Activated naive CD8-positive, alpha-beta T cell treated with anti-CD3 and anti-CD28 coated beads, Interleukin-2, amount 50 U/mL, for 24 hours (primary cell): Measurements from ENCODE around the gene IL17REL.

Experiments
- ATAC-seq: fragments of 150-1000 bp; cut with Tn5 transposase; one replicate; pipeline ENCODE4 v1.10.0; 2021
- DNase-seq: peaks from one replicate; pipeline ENCODE4 v3.0.0; 2021
- H3K27ac Mint-ChIP-seq: one replicate; pipeline ENCODE4 v1.8.0; 2021; ENCODE audit warnings: mild to moderate bottlenecking, mixed read lengths
- H3K27me3 Mint-ChIP-seq: one replicate; pipeline ENCODE4 v1.8.0; 2021; ENCODE audit warnings: mixed read lengths
- H3K36me3 Mint-ChIP-seq: one replicate; pipeline ENCODE4 v1.8.0; 2021; ENCODE audit warnings: low read depth, mixed read lengths
- H3K4me1 Mint-ChIP-seq: one replicate; pipeline ENCODE4 v1.8.0; 2021; ENCODE audit warnings: mixed read lengths
- H3K4me3 Mint-ChIP-seq: one replicate; pipeline ENCODE4 v1.8.0; 2021; ENCODE audit warnings: mild to moderate bottlenecking, moderate library complexity, mixed read lengths
- H3K9me3 Mint-ChIP-seq: one replicate; pipeline ENCODE4 v1.8.0; 2021; ENCODE audit warnings: mixed read lengths

The IL17REL gene

DNA sequence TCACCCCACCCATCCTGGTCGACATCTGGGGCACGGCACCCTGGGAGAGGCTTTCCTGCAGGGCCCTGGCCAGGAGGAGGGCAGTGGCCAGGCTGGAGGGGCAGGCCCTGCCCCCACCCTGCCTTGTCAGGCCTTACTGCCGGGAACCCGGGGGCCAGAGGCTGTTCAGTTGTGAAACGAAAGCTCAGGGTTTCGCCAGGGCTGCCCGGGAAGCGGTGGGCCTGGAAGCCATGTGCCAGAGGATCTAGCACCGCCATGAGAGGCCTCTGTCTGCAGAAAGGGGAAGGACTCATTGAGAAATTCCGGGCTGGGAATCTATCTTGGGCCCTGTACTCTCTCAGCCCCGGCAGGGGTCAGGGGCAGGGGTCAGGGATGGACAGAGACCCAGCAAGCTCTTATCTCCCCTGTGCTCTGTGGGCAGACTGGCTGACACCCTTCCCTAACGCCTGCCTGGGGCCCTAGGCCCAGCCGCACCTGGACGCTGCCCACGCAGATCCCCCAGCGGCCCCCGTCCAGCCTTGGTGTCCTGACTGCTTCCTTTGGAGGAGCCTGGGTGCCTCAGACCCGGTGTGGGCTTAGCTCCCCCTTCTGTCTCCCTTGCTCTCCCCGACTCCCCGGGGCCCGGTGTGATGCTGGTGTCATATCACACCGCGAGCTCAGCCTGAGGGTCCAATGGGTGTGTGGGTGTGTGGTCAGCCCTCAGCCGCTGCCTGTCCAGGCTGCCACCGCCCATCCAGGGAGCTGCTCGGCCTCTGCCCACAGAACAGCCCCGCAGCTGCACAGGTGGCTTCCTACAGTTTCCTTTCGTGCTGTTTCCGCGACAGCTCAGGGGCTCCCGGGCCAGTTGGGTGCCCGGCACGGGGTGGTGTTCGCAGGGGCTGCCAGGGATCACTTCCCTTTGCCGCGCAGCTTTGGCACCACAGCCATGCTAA, 45.5 kb downstream of the IL17REL start:
- no peak for ATAC-seq
- H3K4me3 Mint-ChIP-seq = no peak overlapping the region
- peaks cover 51% of the 10 kb centered on the region for H3K4me1 Mint-ChIP-seq
- H3K36me3 Mint-ChIP-seq = peaks cover 25% of the 10 kb centered on the region
- no peak overlapping the region for H3K27ac Mint-ChIP-seq
- peak; percentile 22 for DNase-seq
- H3K27me3 Mint-ChIP-seq = no peaks in the 10 kb centered on the region
- H3K9me3 Mint-ChIP-seq = no peaks in the 10 kb centered on the region

- no peaks in the 10 kb centered on the region for H3K9me3 Mint-ChIP-seq
- ATAC-seq (no peak), DNase-seq (no peak)
- no peak overlapping the region for H3K27ac Mint-ChIP-seq
- no peaks in the 10 kb centered on the region for H3K27me3 Mint-ChIP-seq
- peak overlapping the region; percentile 14 for H3K4me3 Mint-ChIP-seq
- H3K36me3 Mint-ChIP-seq = peaks cover 31% of the 10 kb centered on the region
- peaks cover 51% of the 10 kb centered on the region for H3K4me1 Mint-ChIP-seq
Measured at GRCh38 chr22:49966041-49966773, 46.4 kb downstream of the IL17REL start.

GRCh38 chr22:49965091-49966040, 47.2 kb downstream of the IL17REL start:
- Mint-ChIP-seq H3K9me3 (no peaks in the 10 kb centered on the region), H3K27me3 (no peaks in the 10 kb centered on the region), H3K4me1 (peaks cover 47% of the 10 kb centered on the region), H3K4me3 (peak overlapping the region; percentile 92), H3K36me3 (peaks cover 31% of the 10 kb centered on the region), H3K27ac (peak overlapping the region; percentile 89)
- ATAC-seq (no peak), DNase-seq (no peak)

GRCh38 chr22:49964136-49965090, 48.2 kb downstream of the IL17REL start:
- H3K4me3 Mint-ChIP-seq = peak overlapping the region; percentile 92
- H3K9me3 Mint-ChIP-seq = no peaks in the 10 kb centered on the region
- ATAC-seq (no peak), DNase-seq (no peak)
- peaks cover 40% of the 10 kb centered on the region for H3K4me1 Mint-ChIP-seq
- no peaks in the 10 kb centered on the region for H3K27me3 Mint-ChIP-seq
- H3K27ac Mint-ChIP-seq = peak overlapping the region; percentile 89
- H3K36me3 Mint-ChIP-seq = peaks cover 31% of the 10 kb centered on the region

GRCh38 chr22:49963647-49964026, 48.9 kb downstream of the IL17REL start:
- Mint-ChIP-seq H3K36me3 (peaks cover 31% of the 10 kb centered on the region), H3K9me3 (no peaks in the 10 kb centered on the region), H3K4me1 (peaks cover 43% of the 10 kb centered on the region), H3K4me3 (peak overlapping the region; percentile 92), H3K27me3 (no peaks in the 10 kb centered on the region), H3K27ac (peak overlapping the region; percentile 89)
- DNase-seq (no peak), ATAC-seq (no peak)

- Mint-ChIP-seq H3K36me3 (peaks cover 31% of the 10 kb centered on the region), H3K4me3 (peak overlapping the region; percentile 92), H3K9me3 (no peaks in the 10 kb centered on the region), H3K4me1 (peaks cover 40% of the 10 kb centered on the region), H3K27ac (peak overlapping the region; percentile 89), H3K27me3 (no peaks in the 10 kb centered on the region)
- no peak for DNase-seq
- no peak for ATAC-seq
Measured at GRCh38 chr22:49962751-49963646, 49.6 kb downstream of the IL17REL start.

- H3K4me3 Mint-ChIP-seq = peak overlapping the region; percentile 92
- H3K27ac Mint-ChIP-seq = peak overlapping the region; percentile 90
- ATAC-seq = peak; percentile 18
- H3K36me3 Mint-ChIP-seq = peaks cover 31% of the 10 kb centered on the region
- H3K4me1 Mint-ChIP-seq = peaks cover 33% of the 10 kb centered on the region
- no peaks in the 10 kb centered on the region for H3K9me3 Mint-ChIP-seq
- peak; percentile 91 for DNase-seq
- no peaks in the 10 kb centered on the region for H3K27me3 Mint-ChIP-seq
Measured at GRCh38 chr22:49962012-49962750, 50.4 kb downstream of the IL17REL start.

DNA sequence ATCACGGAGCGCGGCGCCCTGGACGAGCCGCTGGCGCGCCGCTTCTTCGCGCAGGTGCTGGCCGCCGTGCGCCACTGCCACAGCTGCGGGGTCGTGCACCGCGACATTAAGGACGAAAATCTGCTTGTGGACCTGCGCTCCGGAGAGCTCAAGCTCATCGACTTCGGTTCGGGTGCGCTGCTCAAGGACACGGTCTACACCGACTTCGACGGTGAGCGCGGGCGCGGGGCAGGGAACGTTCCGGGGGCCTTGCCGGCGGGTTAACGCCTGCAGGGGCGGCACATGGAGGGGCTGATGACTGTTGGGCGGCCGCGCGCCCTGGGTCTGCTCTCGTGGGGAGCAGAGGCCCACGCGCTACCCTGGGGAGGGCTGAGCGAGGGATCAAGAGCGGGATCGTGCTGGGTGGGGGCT, 51.0 kb downstream of the IL17REL start:
- Mint-ChIP-seq H3K27me3 (no peaks in the 10 kb centered on the region), H3K4me3 (peak overlapping the region; percentile 92), H3K27ac (peak overlapping the region; percentile 90), H3K4me1 (peaks cover 28% of the 10 kb centered on the region), H3K36me3 (peaks cover 31% of the 10 kb centered on the region), H3K9me3 (no peaks in the 10 kb centered on the region)
- no peak for ATAC-seq
- DNase-seq = no peak

- Mint-ChIP-seq H3K36me3 (peaks cover 31% of the 10 kb centered on the region), H3K27me3 (no peaks in the 10 kb centered on the region), H3K27ac (peak overlapping the region; percentile 90), H3K4me3 (peak overlapping the region; percentile 92), H3K4me1 (peaks cover 26% of the 10 kb centered on the region), H3K9me3 (no peaks in the 10 kb centered on the region)
- DNase-seq = peak; percentile 44
- no peak for ATAC-seq
Measured at GRCh38 chr22:49961005-49961600, 51.5 kb downstream of the IL17REL start.

DNA sequence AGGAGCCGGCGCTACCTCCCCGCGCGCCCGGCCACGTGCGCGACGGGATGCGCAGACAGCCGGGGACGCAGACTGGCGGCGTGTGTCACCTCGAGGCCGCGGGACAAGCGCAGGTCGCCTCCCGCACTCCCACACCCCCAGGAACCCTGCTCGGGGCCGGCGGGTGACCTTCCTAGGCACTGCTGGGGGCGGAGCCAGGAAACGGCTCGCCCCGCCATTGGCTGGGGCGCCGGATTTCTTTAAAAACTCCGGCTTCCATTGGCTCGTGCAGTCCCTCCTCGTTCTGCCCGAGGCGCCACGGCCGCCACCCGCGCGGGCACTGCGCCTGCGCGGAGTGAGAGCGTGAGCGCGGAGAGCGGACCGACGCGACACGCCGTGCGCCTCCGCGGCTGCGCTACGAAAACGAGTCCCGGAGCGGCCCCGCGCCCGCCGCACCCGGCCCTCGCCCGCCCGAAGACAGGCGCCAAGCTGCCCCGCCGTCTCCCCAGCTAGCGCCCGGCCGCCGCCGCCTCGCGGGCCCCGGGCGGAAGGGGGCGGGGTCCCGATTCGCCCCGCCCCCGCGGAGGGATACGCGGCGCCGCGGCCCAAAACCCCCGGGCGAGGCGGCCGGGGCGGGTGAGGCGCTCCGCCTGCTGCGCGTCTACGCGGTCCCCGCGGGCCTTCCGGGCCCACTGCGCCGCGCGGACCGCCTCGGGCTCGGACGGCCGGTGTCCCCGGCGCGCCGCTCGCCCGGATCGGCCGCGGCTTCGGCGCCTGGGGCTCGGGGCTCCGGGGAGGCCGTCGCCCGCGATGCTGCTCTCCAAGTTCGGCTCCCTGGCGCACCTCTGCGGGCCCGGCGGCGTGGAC, 52.2 kb downstream of the IL17REL start, which contains the start of gene PIM3:
Gene PIM3 (plus strand): TSS at position 614 of the 846 bp plus-strand sequence. CDS start 176 bp downstream, at position 790.
- Mint-ChIP-seq H3K4me3 (peak within 1 kb of the TSS; percentile 92), H3K27ac (peak within 1 kb of the TSS; percentile 90), H3K36me3 (peaks cover 31% of the 10 kb centered on the region), H3K4me1 (peaks cover 26% of the 10 kb centered on the region), H3K9me3 (no peaks in the 10 kb centered on the region), H3K27me3 (no peaks in the 10 kb centered on the region)
- ATAC-seq (peak; percentile 74), DNase-seq (peak; percentile 93)

DNA sequence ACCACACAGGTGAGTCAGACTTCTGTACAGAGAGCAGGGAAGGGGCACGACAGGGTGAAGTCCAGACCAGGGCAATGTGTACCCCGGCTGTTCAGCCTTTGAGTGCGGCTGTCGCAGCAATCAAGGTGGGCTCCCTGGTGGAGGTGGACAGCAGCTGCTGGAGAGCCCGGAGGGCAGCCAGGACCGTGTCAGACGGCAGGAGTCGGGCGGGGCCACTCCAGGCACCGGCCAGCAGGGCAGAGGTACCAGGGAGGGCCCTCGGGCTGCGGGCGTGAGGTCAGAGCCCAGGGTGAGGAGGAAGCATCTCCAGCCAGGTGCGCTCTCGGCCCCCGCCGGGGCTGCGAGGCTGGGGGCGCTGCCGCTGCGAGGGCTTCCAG, 52.8 kb downstream of the IL17REL start:
- Mint-ChIP-seq H3K4me1 (peaks cover 21% of the 10 kb centered on the region), H3K9me3 (no peaks in the 10 kb centered on the region), H3K27ac (peak overlapping the region; percentile 89), H3K27me3 (no peaks in the 10 kb centered on the region), H3K36me3 (peaks cover 27% of the 10 kb centered on the region), H3K4me3 (peak overlapping the region; percentile 84)
- ATAC-seq = no peak
- peak; percentile 55 for DNase-seq
